ENCODE data around the gene NEK10.

Gene NEK10

DNA sequence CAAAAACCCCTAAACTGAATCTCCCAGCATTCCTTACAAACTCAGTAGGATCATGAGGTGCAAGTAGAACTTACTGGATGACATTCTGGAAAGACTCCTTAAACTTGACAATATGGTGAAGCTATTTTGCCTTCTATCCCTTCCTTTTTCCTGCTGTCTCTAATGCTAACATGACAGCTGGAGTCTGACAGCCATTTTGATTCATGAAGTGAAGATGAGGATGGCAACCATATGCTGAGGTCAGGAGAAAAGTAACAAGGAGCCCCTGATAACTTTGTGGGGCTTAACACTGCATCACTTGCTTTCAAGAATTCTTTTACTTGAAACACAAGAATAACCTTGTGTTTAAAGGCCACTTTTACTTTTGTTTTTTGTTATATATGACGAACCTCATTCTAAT is 15.0 kb upstream of the NEK10 start:
- TF ChIP-seq, protein P1, sequence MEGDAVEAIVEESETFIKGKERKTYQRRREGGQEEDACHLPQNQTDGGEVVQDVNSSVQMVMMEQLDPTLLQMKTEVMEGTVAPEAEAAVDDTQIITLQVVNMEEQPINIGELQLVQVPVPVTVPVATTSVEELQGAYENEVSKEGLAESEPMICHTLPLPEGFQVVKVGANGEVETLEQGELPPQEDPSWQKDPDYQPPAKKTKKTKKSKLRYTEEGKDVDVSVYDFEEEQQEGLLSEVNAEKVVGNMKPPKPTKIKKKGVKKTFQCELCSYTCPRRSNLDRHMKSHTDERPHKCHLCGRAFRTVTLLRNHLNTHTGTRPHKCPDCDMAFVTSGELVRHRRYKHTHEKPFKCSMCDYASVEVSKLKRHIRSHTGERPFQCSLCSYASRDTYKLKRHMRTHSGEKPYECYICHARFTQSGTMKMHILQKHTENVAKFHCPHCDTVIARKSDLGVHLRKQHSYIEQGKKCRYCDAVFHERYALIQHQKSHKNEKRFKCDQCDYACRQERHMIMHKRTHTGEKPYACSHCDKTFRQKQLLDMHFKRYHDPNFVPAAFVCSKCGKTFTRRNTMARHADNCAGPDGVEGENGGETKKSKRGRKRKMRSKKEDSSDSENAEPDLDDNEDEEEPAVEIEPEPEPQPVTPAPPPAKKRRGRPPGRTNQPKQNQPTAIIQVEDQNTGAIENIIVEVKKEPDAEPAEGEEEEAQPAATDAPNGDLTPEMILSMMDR (IDR thresholded peaks at IDR 0.05; ENCODE audit: insufficient read depth, low read depth, low read length, missing control alignments), result no peak
- no peak overlapping the region for H3K4me3 ChIP-seq (ENCODE audit: low read depth, low read length)
- DNase-seq (ENCODE audit: low read depth), result no peak

DNA sequence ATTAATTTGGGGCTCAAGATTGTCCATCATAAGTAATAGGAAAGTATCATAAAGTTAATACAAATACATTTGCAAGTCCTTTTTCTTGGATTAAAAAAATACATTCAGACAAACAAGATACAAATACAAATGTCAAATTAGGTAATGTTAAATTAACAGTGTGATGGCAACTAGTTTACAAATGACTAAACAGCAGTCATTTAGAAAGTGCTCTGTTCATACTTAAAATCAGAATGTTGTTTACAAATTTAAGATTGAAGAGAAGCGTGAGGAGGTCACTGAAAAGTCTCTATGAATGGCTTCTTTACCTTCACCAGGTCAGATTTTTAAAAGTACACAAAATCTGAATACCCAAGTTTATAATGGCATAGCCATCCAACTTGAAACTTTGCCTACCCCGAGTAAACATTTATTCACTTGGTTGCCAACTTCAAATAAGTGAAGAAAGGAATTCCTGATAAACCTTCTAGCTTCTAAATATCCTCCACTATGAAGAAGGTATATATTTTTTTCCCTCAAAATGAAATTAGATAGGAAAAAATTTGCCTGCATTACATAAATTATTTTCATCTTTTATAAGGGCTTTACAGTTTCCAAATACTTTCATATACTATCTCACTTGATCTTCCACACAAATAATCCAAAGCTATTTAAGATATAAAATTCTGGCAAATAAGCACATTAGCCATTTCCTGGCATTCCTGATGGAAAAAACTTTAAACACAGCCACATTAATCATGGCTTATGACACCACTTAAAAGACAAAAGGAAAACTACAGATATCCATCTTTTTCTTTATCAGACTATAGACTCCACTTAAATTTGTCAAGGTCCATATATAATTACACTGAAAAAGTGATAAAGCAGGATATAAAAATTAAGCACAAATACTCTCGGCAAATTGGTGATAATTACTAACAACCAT is 11.5 kb upstream of the NEK10 start:
- no peak for DNase-seq (ENCODE audit: low read depth)
- no peak overlapping the region for H3K4me3 ChIP-seq (ENCODE audit: low read depth, low read length)
- TF ChIP-seq, protein P1 (IDR thresholded peaks at IDR 0.05; ENCODE audit: insufficient read depth, low read depth, low read length, missing control alignments), result no peak

DNA sequence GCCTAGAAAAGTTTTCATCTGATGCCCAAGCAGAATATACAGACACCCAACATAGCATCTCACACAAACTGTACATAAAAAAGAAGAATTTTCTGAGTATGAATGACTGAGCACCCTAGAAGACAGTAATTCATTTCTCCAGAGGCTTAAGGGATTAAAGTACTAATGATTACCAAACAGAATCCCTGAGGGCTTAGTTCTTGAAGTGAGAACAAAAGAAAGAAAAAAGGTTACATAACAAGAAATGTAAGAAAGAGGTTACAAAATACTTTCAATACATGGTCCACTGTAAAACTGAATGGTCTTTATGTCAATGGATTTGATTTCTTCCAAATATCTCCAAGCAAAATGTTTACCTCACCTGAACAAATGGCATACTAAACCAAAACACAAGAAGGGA is 9.1 kb upstream of the NEK10 start:
- TF ChIP-seq, protein P1 (IDR thresholded peaks at IDR 0.05; ENCODE audit: insufficient read depth, low read depth, low read length, missing control alignments), result no peak
- H3K4me3 ChIP-seq (ENCODE audit: low read depth, low read length), result no peak overlapping the region
- no peak for DNase-seq (ENCODE audit: low read depth)

DNA sequence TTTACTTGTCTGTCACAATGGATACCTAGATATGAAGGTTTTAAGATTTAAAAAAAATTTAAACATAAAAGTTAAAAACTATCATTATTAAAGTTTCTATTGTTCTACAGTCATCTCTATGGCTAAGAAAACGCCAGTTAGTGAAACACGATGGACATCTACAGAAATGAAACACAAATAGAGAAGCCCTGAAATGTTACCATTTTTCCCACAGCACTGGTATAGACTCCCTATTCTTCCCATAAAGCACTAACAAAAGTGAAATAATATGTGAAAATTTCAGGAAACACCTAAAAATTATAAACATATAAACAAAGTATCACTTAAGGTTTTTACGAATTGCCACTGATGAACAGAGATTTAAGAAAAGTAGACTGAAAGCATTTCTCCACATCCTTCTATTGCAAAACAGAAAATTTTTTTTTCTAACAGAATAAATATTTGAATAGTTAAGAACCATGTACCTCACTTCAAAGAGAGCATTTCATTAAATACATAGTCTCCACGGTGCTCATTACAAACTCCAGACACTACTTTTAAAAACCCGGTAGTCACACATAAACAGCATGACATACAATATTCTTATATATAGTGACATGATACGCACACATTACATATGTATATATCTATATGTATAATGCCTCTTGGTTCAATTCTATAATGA is 7.1 kb upstream of the NEK10 start:
- no peak overlapping the region for H3K4me3 ChIP-seq (ENCODE audit: low read depth, low read length)
- TF ChIP-seq, protein P1 (IDR thresholded peaks at IDR 0.05; ENCODE audit: insufficient read depth, low read depth, low read length, missing control alignments), result no peak
- DNase-seq (ENCODE audit: low read depth), result no peak

DNA sequence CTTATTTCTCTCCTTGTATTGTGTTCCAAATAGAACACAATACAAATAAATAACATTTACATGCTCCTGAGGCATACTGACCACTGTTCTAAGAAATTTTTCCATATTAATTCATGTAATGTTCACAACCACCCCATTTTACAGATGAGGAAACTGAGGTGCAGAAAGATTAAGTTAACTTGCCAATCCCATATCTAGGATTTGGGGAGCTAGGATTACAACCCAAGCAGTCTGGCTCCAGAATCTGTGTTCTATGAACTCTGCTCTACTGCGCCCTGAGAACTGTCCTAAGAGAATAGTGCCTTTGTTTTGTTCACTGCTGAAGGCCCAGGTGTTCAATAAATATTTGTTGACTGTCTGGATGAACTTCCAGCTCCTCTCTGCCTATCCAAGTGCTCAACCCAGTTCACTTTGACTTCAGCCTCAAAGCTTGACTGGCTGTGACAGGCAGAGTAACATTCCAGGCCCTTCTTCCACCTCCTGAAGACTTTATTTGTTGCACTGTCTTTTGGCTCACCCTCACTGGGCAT is 3.1 kb downstream of the NEK10 start:
- TF ChIP-seq, protein P1 (IDR thresholded peaks at IDR 0.05; ENCODE audit: insufficient read depth, low read depth, low read length, missing control alignments), result no peak
- DNase-seq (ENCODE audit: low read depth), result no peak
- H3K4me3 ChIP-seq (ENCODE audit: low read depth, low read length), result no peak overlapping the region

DNA sequence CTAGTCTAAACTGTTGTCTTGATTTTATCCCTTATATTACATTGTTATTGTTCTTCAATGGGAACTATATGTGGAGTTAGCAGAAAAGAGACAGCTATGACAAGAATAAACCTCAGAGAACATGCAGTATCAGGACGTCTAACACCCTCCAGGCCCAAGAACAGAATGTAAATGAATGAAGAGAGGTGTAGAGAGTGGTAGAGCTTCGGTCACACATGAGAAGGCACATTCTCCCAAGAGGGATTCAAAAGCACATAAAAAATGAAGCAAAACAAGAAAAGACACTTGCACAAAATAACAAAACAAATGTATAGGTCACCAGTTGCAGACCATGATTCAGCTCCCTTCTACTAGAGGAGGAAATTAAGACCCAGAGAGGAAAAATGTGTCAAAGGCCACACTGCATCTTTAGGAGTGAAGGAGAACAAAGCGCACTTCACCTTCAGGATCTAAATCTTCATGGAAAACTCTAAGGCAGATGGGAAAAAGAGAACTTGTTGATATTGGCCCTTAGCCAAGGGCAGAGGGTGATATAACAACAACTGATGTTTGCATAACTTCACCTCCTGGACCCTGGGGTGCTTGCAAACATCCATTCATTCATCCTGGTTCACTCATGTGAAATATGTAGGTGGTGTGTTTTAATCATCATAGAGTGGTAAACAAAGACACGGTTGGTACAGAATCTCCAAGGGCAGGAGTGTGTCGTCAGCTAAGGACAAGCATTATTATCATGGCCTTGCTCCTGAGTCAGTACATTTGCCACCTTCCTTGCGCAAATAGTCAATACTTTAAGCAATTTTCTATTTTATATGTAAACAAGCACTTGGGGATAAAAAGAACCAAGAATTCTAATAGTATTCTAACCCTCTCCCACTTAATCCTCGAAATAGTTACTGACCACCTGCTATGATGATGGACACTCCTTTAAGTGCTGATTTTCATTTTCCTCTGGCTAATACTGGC is 8.8 kb downstream of the NEK10 start:
- TF ChIP-seq, protein P1 (IDR thresholded peaks at IDR 0.05; ENCODE audit: insufficient read depth, low read depth, low read length, missing control alignments), result no peak
- no peak overlapping the region for H3K4me3 ChIP-seq (ENCODE audit: low read depth, low read length)
- no peak for DNase-seq (ENCODE audit: low read depth)

Data from GM12865 (cell line).